Activated naive CD4-positive, alpha-beta T cell treated with anti-CD3 and anti-CD28 coated beads, Interleukin-2, amount 50 U/mL, for 16 hours (primary cell): ENCODE data around the gene NELFCD.
"Not testable (repeated sequence)": the region's sequence is repeated elsewhere in the genome, so short reads cannot be mapped to it uniquely, and the experiment has no call there.

Source experiments
- DNase-seq: peaks from one replicate; pipeline ENCODE4 v3.0.0-alpha.2; 2020

NELFCD gene

GRCh38 chr20:59010995-59011873, 30.2 kb downstream of the NELFCD start:
- DNase-seq = no peak

- not testable (repeated sequence) for DNase-seq
These were observed 30.8 kb downstream of the NELFCD start for GRCh38 chr20:59011874-59012157.

GRCh38 chr20:59013031-59013951, 32.2 kb downstream of the NELFCD start:
- no peak for DNase-seq

GRCh38 chr20:59013959-59014608, 33.0 kb downstream of the NELFCD start:
- no peak for DNase-seq

GRCh38 chr20:59014680-59015389, 33.8 kb downstream of the NELFCD start:
- DNase-seq = no peak

- DNase-seq = no peak
These were observed 34.4 kb downstream of the NELFCD start for GRCh38 chr20:59015411-59015810.

- no peak for DNase-seq
These were observed 35.0 kb downstream of the NELFCD start for GRCh38 chr20:59015812-59016711.

GRCh38 chr20:59016795-59017492, 35.9 kb downstream of the NELFCD start:
- DNase-seq = peak; percentile 39

GRCh38 chr20:59017493-59018231, 36.6 kb downstream of the NELFCD start:
- no peak for DNase-seq

GRCh38 chr20:59018817-59019216, 37.8 kb downstream of the NELFCD start:
- no peak for DNase-seq

- no peak for DNase-seq
These were observed 38.2 kb downstream of the NELFCD start, which contains the start of gene TUBB1 for GRCh38 chr20:59019217-59019616. TSS of gene TUBB1 (plus strand) at chr20:59019429. CDS start at chr20:59019523, 94 bp downstream.

GRCh38 chr20:59020938-59021551, 40.0 kb downstream of the NELFCD start:
- DNase-seq = no peak

GRCh38 chr20:59022754-59023153, 41.7 kb downstream of the NELFCD start:
- DNase-seq = no peak

- DNase-seq = no peak
These were observed 42.6 kb downstream of the NELFCD start for GRCh38 chr20:59023616-59024015.

GRCh38 chr20:59024111-59024530, 43.1 kb downstream of the NELFCD start:
- DNase-seq = no peak

GRCh38 chr20:59025086-59025485, 44.0 kb downstream of the NELFCD start:
- no peak for DNase-seq

GRCh38 chr20:59025511-59025910, 44.5 kb downstream of the NELFCD start:
- no peak for DNase-seq

GRCh38 chr20:59026904-59027740, 46.1 kb downstream of the NELFCD start:
- no peak for DNase-seq
